Adipose tissue (tissue), 3 donors: ENCODE results near the gene CD99. TPM values are rescaled to one million over a fixed set of nuclear protein-coding genes. Genes with fewer than 3 reads are reported as not detected.
"Not testable (repeated sequence)": the region's sequence is repeated elsewhere in the genome, so short reads cannot be mapped to it uniquely, and the experiment has no call there.

Experiments
- H3K27ac ChIP-seq: one replicate; pipeline ENCODE4 v1.5.1; 2013; ENCODE audit warnings: low read depth, low read length
- WGBS, 3 donors: extraction: QIAGEN DNeasy Blood & Tissue Kit; methylation state at CpG; one replicate each; pipeline ENCODE4 v1.1.7; 2013; 5-methylcytosine and 5-hydroxymethylcytosine counted together
- polyA plus RNA-seq, 3 donors: library from polyadenylated mRNA; stranded (reverse); fragments of 200-250 nt; gene quantifications; one replicate each; pipeline ENCODE4 v1.2.3, GENCODE V29; 2013
- donor health status: healthy with polysubstance abuse.
- donor health status: Bipolar disorder and iron deficiency.
- donor health status: healthy.

CD99 gene
- polyA plus RNA-seq, 3 donors, result 150 to 408 (median 284) TPM

- WGBS, 3 donors, result 35 to 67% (median 49%) methylated on average over 3 of the region's 3 CpGs
- no peak overlapping the region for H3K27ac ChIP-seq
Observed at GRCh38 chrX:2751291-2751690, 60.2 kb downstream of the CD99 start.

- not testable (repeated sequence) for H3K27ac ChIP-seq
- 69 to 85% (median 76%) methylated on average over 11 of the region's 11 CpGs for WGBS, 3 donors
Observed at GRCh38 chrX:2751874-2752300, 60.8 kb downstream of the CD99 start, which contains the start of gene XG. Gene XG (plus strand): TSS chrX:2752040. CDS start chrX:2752275, 235 bp downstream.

- H3K27ac ChIP-seq, result not testable (repeated sequence)
- 76 to 89% (median 80%) methylated on average over 5 to 6 of the region's 7 CpGs for WGBS, 3 donors
Observed at GRCh38 chrX:2752441-2752840, 61.3 kb downstream of the CD99 start.

GRCh38 chrX:2755163-2755715 is 64.1 kb downstream of the CD99 start:
- 80 to 84% (median 80%) methylated on average over 4 to 5 of the region's 5 CpGs for WGBS, 3 donors
- not testable (repeated sequence) for H3K27ac ChIP-seq

- H3K27ac ChIP-seq, result no peak overlapping the region
- WGBS, 3 donors, result 73 to 82% (median 74%) methylated on average over 10 of the region's 10 CpGs
Observed at GRCh38 chrX:2756548-2756947, 65.5 kb downstream of the CD99 start.

GRCh38 chrX:2761246-2761645 is 70.2 kb downstream of the CD99 start:
- no peak overlapping the region for H3K27ac ChIP-seq
- WGBS, 3 donors, result 68 to 81% (median 71%) methylated on average over 2 of the region's 2 CpGs

- WGBS, 3 donors, result 58 to 70% (median 60%) methylated on average over 3 to 4 of the region's 4 CpGs
- H3K27ac ChIP-seq, result not testable (repeated sequence)
Observed at GRCh38 chrX:2762671-2763070, 71.6 kb downstream of the CD99 start.

GRCh38 chrX:2764766-2765548 is 73.9 kb downstream of the CD99 start:
- WGBS, 3 donors, result 82 to 86% (median 86%) methylated on average over 17 to 19 of the region's 19 CpGs
- H3K27ac ChIP-seq, result not testable (repeated sequence)

- 61 to 86% (median 77%) methylated on average over 5 of the region's 5 CpGs for WGBS, 3 donors
Observed at GRCh38 chrX:2765549-2765830, 74.4 kb downstream of the CD99 start.

GRCh38 chrX:2766906-2767305 is 75.8 kb downstream of the CD99 start:
- no peak overlapping the region for H3K27ac ChIP-seq

More at GRCh38 chrX:2765549-2765830, 74.4 kb downstream of the CD99 start:
- no peak overlapping the region for H3K27ac ChIP-seq

GRCh38 chrX:2767631-2768455 is 76.7 kb downstream of the CD99 start:
- H3K27ac ChIP-seq, result no peak overlapping the region
- WGBS, 3 donors, result 47 to 67% (median 65%) methylated on average over 24 to 25 of the region's 25 CpGs

More at GRCh38 chrX:2766906-2767305, 75.8 kb downstream of the CD99 start:
- WGBS, 3 donors, result 67 to 85% (median 78%) methylated on average over 11 of the region's 11 CpGs

- 75 to 100% (median 94%) methylated on average over 1 of the region's 1 CpG for WGBS, 3 donors
Observed at GRCh38 chrX:2769615-2770014, 78.5 kb downstream of the CD99 start.

GRCh38 chrX:2773166-2774055 is 82.3 kb downstream of the CD99 start:
- not testable (repeated sequence) for H3K27ac ChIP-seq
- WGBS, 3 donors, result 85 to 90% (median 86%) methylated on average over 8 of the region's 10 CpGs

More at GRCh38 chrX:2769615-2770014, 78.5 kb downstream of the CD99 start:
- H3K27ac ChIP-seq, result no peak overlapping the region

- H3K27ac ChIP-seq, result no peak overlapping the region
- 71 to 92% (median 91%) methylated on average over 5 of the region's 5 CpGs for WGBS, 3 donors
Observed at GRCh38 chrX:2774057-2774456, 83.0 kb downstream of the CD99 start.

- no peak overlapping the region for H3K27ac ChIP-seq
- WGBS, 3 donors, result 93 to 97% (median 97%) methylated on average over 3 of the region's 3 CpGs
Observed at GRCh38 chrX:2774776-2775175, 83.7 kb downstream of the CD99 start.

GRCh38 chrX:2780472-2781225 is 89.6 kb downstream of the CD99 start:
- 56 to 76% (median 72%) methylated on average over 12 of the region's 12 CpGs for WGBS, 3 donors
- not testable (repeated sequence) for H3K27ac ChIP-seq

GRCh38 chrX:2781226-2781571 is 90.1 kb downstream of the CD99 start:
- 65 to 96% (median 67%) methylated on average over 1 of the region's 1 CpG for WGBS, 3 donors
- no peak overlapping the region for H3K27ac ChIP-seq

GRCh38 chrX:2781698-2782097 is 90.6 kb downstream of the CD99 start:
- 14 to 34% (median 32%) methylated on average over 6 of the region's 6 CpGs for WGBS, 3 donors
- H3K27ac ChIP-seq, result no peak overlapping the region
